ENCODE results near the gene SCYL1. TPM values are rescaled to one million over a fixed set of nuclear protein-coding genes. Genes with fewer than 3 reads are reported as not detected.

The SCYL1 gene
- total RNA-seq, 2 experiments from 2014 or later, result 57.4 to 60.7 TPM

DNA sequence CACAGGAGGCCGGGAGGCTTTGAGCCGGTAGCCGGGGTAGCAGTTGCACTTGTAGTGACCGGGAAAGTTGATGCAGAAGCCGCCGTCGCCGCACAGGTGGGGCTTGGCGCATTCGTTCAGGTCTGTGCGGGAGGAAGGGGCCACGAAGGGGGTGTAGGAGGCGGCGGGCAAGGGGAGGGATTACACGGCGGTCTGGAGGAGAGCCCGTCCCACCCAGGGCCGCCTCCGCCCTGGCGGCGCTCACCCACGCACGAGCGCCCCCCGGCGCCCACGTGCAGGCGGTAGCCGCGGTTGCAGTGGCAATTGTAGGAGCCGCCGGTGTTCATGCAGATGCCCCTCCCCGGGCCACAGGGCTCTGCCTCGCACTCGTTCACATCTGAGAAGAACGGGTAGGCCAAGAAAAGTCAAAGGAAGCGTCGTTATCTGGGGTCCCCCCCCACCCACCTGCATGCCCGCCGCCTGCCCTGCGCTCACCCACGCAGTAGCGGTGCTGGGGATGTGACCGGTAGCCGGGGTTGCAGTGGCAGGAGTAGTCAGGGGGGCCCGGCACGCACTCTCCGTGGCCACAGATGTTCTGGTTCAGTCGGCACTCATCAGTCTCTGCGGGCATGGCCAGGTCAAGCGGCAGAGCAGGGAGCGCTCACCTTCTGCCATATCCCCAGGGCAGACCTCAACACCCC is 22.7 kb downstream of the SCYL1 start:
- intact Hi-C loops (cut with DNase I, micrococcal nuclease), result loop anchor here in 1 of 2 experiments (2.0 kb wide), 1 partner anchor 67 kb away; the partner anchor contains the start of genes MAP3K11 and PCNX3
- peak; percentile 23 for TF ChIP-seq CTCF (IDR thresholded peaks at IDR 0.05)
- peak overlapping the region; percentile 28 to 82 for H3K27ac ChIP-seq (ENCODE audit: low read depth in 1 of 2, low read length in 2 of 2)
- H3K9me3 ChIP-seq (ENCODE audit: control insufficient read depth in 1 of 2, insufficient read depth in 1 of 2, low read length in 2 of 2), result no peaks in the 10 kb centered on the region
- Mint-ChIP-seq H3K27me3 (no peaks in the 10 kb centered on the region), H3K9me3 (no peaks in the 10 kb centered on the region), H3K4me3 (peak overlapping the region; percentile 86), H3K4me1 (ENCODE audit: low read depth) (peaks cover 72% of the 10 kb centered on the region), H3K36me3 (ENCODE audit: low read depth) (peaks cover 73% of the 10 kb centered on the region), H3K27ac (peak overlapping the region; percentile 87)
- peaks cover 30% of the 10 kb centered on the region for H3K36me3 ChIP-seq (ENCODE audit: insufficient read depth, low read length)
- DNase-seq (peak in 7 of 14 experiments; percentile 29 to 82 (median 62)), ATAC-seq (ENCODE audit: poor library complexity) (no peak)
- H3K4me3 ChIP-seq (ENCODE audit: low read length), result peak overlapping the region; percentile 54
- ChIA-PET CTCF (interaction anchor here (1.3 kb wide), 1 partner anchor 23 kb away, joined by 7 read pairs; the partner anchor contains the start of gene ZNRD2), POLR2A (interaction anchor here (0.7 to 4.3 kb wide), 6 partner anchors 8 to 55 kb away, joined by 3 to 52 read pairs (median 6); partner anchors contain the start of genes EHBP1L1, FAM89B and ZNRD2)
- peaks cover 58% of the 10 kb centered on the region for H3K4me1 ChIP-seq (ENCODE audit: insufficient read depth, low read length)
- no peaks in the 10 kb centered on the region for H3K27me3 ChIP-seq (ENCODE audit: control insufficient read depth in 1 of 2, insufficient read depth in 2 of 2, low read length in 2 of 2)

DNA sequence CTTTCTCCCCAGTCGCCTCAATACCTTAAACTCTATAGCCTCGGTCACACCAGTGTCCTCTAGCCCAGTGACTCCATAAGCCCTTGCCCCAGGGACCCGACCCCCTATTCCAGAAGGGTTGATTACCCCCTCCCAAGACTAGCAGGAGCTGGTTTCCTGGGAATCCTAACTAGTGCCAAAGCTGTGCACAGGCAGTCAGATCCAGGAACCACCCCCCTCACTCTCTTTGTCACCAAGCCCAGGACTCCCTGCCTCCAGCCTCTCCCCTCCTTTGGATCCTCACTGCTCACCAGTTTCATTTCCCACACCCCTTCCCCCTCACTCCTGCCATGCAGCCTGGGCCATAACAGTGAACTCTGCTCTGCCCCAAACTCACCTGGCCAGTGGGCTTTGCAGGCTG is 23.5 kb downstream of the SCYL1 start:
- intact Hi-C loops (cut with DNase I, micrococcal nuclease), result no loop called here
- peaks cover 66% of the 10 kb centered on the region for H3K4me1 ChIP-seq (ENCODE audit: insufficient read depth, low read length)
- Mint-ChIP-seq H3K27ac (peak overlapping the region; percentile 87), H3K4me1 (ENCODE audit: low read depth) (peaks cover 80% of the 10 kb centered on the region), H3K36me3 (ENCODE audit: low read depth) (peaks cover 76% of the 10 kb centered on the region), H3K9me3 (no peaks in the 10 kb centered on the region), H3K4me3 (peak overlapping the region; percentile 68), H3K27me3 (no peaks in the 10 kb centered on the region)
- POLR2A ChIA-PET, result interaction anchor here (1.0 kb wide), 1 partner anchor 28 kb away, joined by 4 read pairs; the partner anchor contains the start of gene EHBP1L1
- CTCF ChIA-PET, result no interaction called here
- DNase-seq (no peak), ATAC-seq (ENCODE audit: poor library complexity) (no peak)
- H3K36me3 ChIP-seq (ENCODE audit: insufficient read depth, low read length), result peaks cover 30% of the 10 kb centered on the region
- H3K9me3 ChIP-seq (ENCODE audit: control insufficient read depth in 1 of 2, insufficient read depth in 1 of 2, low read length in 2 of 2), result no peaks in the 10 kb centered on the region
- no peaks in the 10 kb centered on the region for H3K27me3 ChIP-seq (ENCODE audit: control insufficient read depth in 1 of 2, insufficient read depth in 2 of 2, low read length in 2 of 2)
- no peak overlapping the region for H3K4me3 ChIP-seq (ENCODE audit: low read length)
- H3K27ac ChIP-seq (ENCODE audit: low read depth in 1 of 2, low read length in 2 of 2), result peak overlapping the region; percentile 8 to 32
- no peak for TF ChIP-seq CTCF (IDR thresholded peaks at IDR 0.05)

- ATAC-seq (ENCODE audit: poor library complexity), result no peak
- Mint-ChIP-seq H3K27ac (peak overlapping the region; percentile 87), H3K4me1 (ENCODE audit: low read depth) (peaks cover 79% of the 10 kb centered on the region), H3K4me3 (peak overlapping the region; percentile 48), H3K36me3 (ENCODE audit: low read depth) (peaks cover 72% of the 10 kb centered on the region), H3K9me3 (no peaks in the 10 kb centered on the region), H3K27me3 (no peaks in the 10 kb centered on the region)
- no peak for DNase-seq
- intact Hi-C loops (cut with DNase I, micrococcal nuclease), result no loop called here
- CTCF ChIA-PET, result no interaction called here
- Histone ChIP-seq H3K4me3 (ENCODE audit: low read length) (no peak overlapping the region), H3K27ac (ENCODE audit: low read depth in 1 of 2, low read length in 2 of 2) (peak overlapping the region; percentile 8 to 32), H3K4me1 (ENCODE audit: insufficient read depth, low read length) (peaks cover 73% of the 10 kb centered on the region), H3K36me3 (ENCODE audit: insufficient read depth, low read length) (peaks cover 29% of the 10 kb centered on the region), H3K27me3 (ENCODE audit: control insufficient read depth in 1 of 2, insufficient read depth in 2 of 2, low read length in 2 of 2) (no peaks in the 10 kb centered on the region), H3K9me3 (ENCODE audit: control insufficient read depth in 1 of 2, insufficient read depth in 1 of 2, low read length in 2 of 2) (no peaks in the 10 kb centered on the region)
- POLR2A ChIA-PET, result interaction anchor here (1.0 kb wide), 1 partner anchor 27 kb away, joined by 4 read pairs; the partner anchor contains the start of gene EHBP1L1
- no peak for TF ChIP-seq CTCF (IDR thresholded peaks at IDR 0.05)
Observed at GRCh38 chr11:65549096-65549495, 24.2 kb downstream of the SCYL1 start.

All from CD4-positive, alpha-beta T cell (primary cell).